Spinal cord (tissue), 10 donors: ENCODE measurements around the gene CPSF4L. TPM values are rescaled to one million over a fixed set of nuclear protein-coding genes. Genes with fewer than 3 reads are reported as not detected.

Source experiments
- DNase-seq, 6 donors: peaks; one replicate each; pipeline versions ENCODE4 v3.0.0 to v3.0.0-alpha.2; 2013 to 2015; ENCODE audit warnings: low spot score in 6 of 6, low read depth in 4 of 6
- H3K27ac ChIP-seq: one replicate; pipeline ENCODE4 v1.5.1; 2013; ENCODE audit warnings: low read depth, low read length, control low read depth
- H3K27me3 ChIP-seq: one replicate; pipeline ENCODE4 v1.6.1; 2013; ENCODE audit warnings: low read length; ENCODE audit not compliant: control insufficient read depth, insufficient read depth
- H3K36me3 ChIP-seq: one replicate; pipeline ENCODE4 v1.6.1; 2013; ENCODE audit warnings: low read length; ENCODE audit not compliant: control insufficient read depth, insufficient read depth
- H3K4me1 ChIP-seq: one replicate; pipeline ENCODE4 v1.6.1; 2013; ENCODE audit warnings: low read length; ENCODE audit not compliant: control insufficient read depth, insufficient read depth
- H3K4me3 ChIP-seq: one replicate; pipeline ENCODE4 v1.5.1; 2013; ENCODE audit warnings: low read depth, low read length, control low read depth
- H3K9me3 ChIP-seq: one replicate; pipeline ENCODE4 v1.6.1; 2013; ENCODE audit warnings: low read length; ENCODE audit not compliant: control insufficient read depth, insufficient read depth
- WGBS: methylation state at CpG from one replicate; pipeline ENCODE4 v1.1.5; 2013; ENCODE audit warnings: missing lambda C conversion rate; ENCODE audit not compliant: insufficient coverage; 5-methylcytosine and 5-hydroxymethylcytosine counted together
- polyA plus RNA-seq, 2 donors: library from polyadenylated mRNA; unstranded; fragments of 120-200 nt; gene quantifications; one replicate each; pipeline ENCODE4 v1.2.1, GENCODE V29; 2013; ENCODE audit not compliant: insufficient read length in 2 of 2
- total RNA-seq, 2 donors: library from RNA; depleted of rRNA in 1 of 2; stranded (reverse); fragments of 120-200 nt in 1 of 2; fragments of >200 nt in 1 of 2; gene quantifications; one replicate each; pipeline versions ENCODE4 v1.2.3 to v1.2.4, GENCODE V29; 2013 to 2014
- donor health status: healthy.

Gene CPSF4L
- total and polyA plus RNA-seq, 4 donors, result 0.29 TPM; not detected in 3

GRCh38 chr17:73227944-73228343 lies 33.7 kb downstream of the CPSF4L start:
- Histone ChIP-seq H3K9me3 (no peaks in the 10 kb centered on the region), H3K4me1 (peaks cover 11% of the 10 kb centered on the region), H3K4me3 (no peak overlapping the region), H3K27me3 (no peaks in the 10 kb centered on the region), H3K36me3 (no peaks in the 10 kb centered on the region), H3K27ac (no peak overlapping the region)
- DNase-seq, result no peak
- 55% methylated on average over 2 of the region's 6 CpGs for WGBS

- no peaks in the 10 kb centered on the region for H3K27me3 ChIP-seq
- peaks cover 11% of the 10 kb centered on the region for H3K4me1 ChIP-seq
- H3K4me3 ChIP-seq, result no peak overlapping the region
- DNase-seq, result no peak
- no CpG with 5 or more reads among the region's 3 CpGs for WGBS
- no peaks in the 10 kb centered on the region for H3K36me3 ChIP-seq
- no peaks in the 10 kb centered on the region for H3K9me3 ChIP-seq
- H3K27ac ChIP-seq, result no peak overlapping the region
Measured at GRCh38 chr17:73227379-73227778, 34.3 kb downstream of the CPSF4L start.

- peaks cover 3% of the 10 kb centered on the region for H3K36me3 ChIP-seq
- no peaks in the 10 kb centered on the region for H3K9me3 ChIP-seq
- H3K4me1 ChIP-seq, result peaks cover 10% of the 10 kb centered on the region
- no peak overlapping the region for H3K4me3 ChIP-seq
- no peak for DNase-seq
- H3K27ac ChIP-seq, result no peak overlapping the region
- no peaks in the 10 kb centered on the region for H3K27me3 ChIP-seq
- WGBS, result no CpG with 5 or more reads among the region's 3 CpGs
Measured at GRCh38 chr17:73226556-73227172, 35.0 kb downstream of the CPSF4L start.

- Histone ChIP-seq H3K4me1 (no peaks in the 10 kb centered on the region), H3K27me3 (no peaks in the 10 kb centered on the region), H3K27ac (no peak overlapping the region), H3K36me3 (peaks cover 8% of the 10 kb centered on the region), H3K9me3 (no peaks in the 10 kb centered on the region), H3K4me3 (no peak overlapping the region)
- 93% methylated on average over 4 of the region's 5 CpGs for WGBS
- DNase-seq, result no peak
Measured at GRCh38 chr17:73224663-73225305, 36.9 kb downstream of the CPSF4L start.

- DNase-seq, result no peak
- H3K27me3 ChIP-seq, result no peaks in the 10 kb centered on the region
- peaks cover 8% of the 10 kb centered on the region for H3K36me3 ChIP-seq
- no CpG with 5 or more reads among the region's 2 CpGs for WGBS
- no peak overlapping the region for H3K27ac ChIP-seq
- no peaks in the 10 kb centered on the region for H3K9me3 ChIP-seq
- no peak overlapping the region for H3K4me3 ChIP-seq
- H3K4me1 ChIP-seq, result no peaks in the 10 kb centered on the region
Measured at GRCh38 chr17:73224237-73224636, 37.4 kb downstream of the CPSF4L start.

- Histone ChIP-seq H3K27ac (no peak overlapping the region), H3K4me1 (no peaks in the 10 kb centered on the region), H3K4me3 (no peak overlapping the region), H3K36me3 (peaks cover 12% of the 10 kb centered on the region), H3K27me3 (no peaks in the 10 kb centered on the region), H3K9me3 (no peaks in the 10 kb centered on the region)
- no peak for DNase-seq
- WGBS, result no CpG with 5 or more reads among the region's 2 CpGs
Measured at GRCh38 chr17:73223626-73224230, 38.0 kb downstream of the CPSF4L start.

GRCh38 chr17:73215447-73215846 lies 46.2 kb downstream of the CPSF4L start:
- 94% methylated on average over 2 of the region's 2 CpGs for WGBS
- DNase-seq, result no peak
- no peak overlapping the region for H3K27ac ChIP-seq

GRCh38 chr17:73214851-73215250 lies 46.8 kb downstream of the CPSF4L start:
- WGBS, result 100% methylated on average over 1 of the region's 4 CpGs

More at GRCh38 chr17:73215447-73215846, 46.2 kb downstream of the CPSF4L start:
- H3K27me3 ChIP-seq, result no peaks in the 10 kb centered on the region
- H3K9me3 ChIP-seq, result no peaks in the 10 kb centered on the region
- H3K36me3 ChIP-seq, result peaks cover 12% of the 10 kb centered on the region
- no peaks in the 10 kb centered on the region for H3K4me1 ChIP-seq
- no peak overlapping the region for H3K4me3 ChIP-seq

GRCh38 chr17:73214008-73214407 lies 47.7 kb downstream of the CPSF4L start:
- DNase-seq, result no peak
- Histone ChIP-seq H3K4me3 (no peak overlapping the region), H3K27ac (no peak overlapping the region), H3K9me3 (no peaks in the 10 kb centered on the region), H3K4me1 (no peaks in the 10 kb centered on the region), H3K27me3 (no peaks in the 10 kb centered on the region), H3K36me3 (peaks cover 15% of the 10 kb centered on the region)

More at GRCh38 chr17:73214851-73215250, 46.8 kb downstream of the CPSF4L start:
- DNase-seq, result no peak
- Histone ChIP-seq H3K27ac (no peak overlapping the region), H3K4me1 (no peaks in the 10 kb centered on the region), H3K36me3 (peaks cover 11% of the 10 kb centered on the region), H3K9me3 (no peaks in the 10 kb centered on the region), H3K4me3 (no peak overlapping the region), H3K27me3 (no peaks in the 10 kb centered on the region)

- Histone ChIP-seq H3K9me3 (no peaks in the 10 kb centered on the region), H3K36me3 (peaks cover 23% of the 10 kb centered on the region), H3K27ac (no peak overlapping the region), H3K4me3 (no peak overlapping the region), H3K4me1 (no peaks in the 10 kb centered on the region), H3K27me3 (no peaks in the 10 kb centered on the region)
- 86% methylated on average over 8 of the region's 13 CpGs for WGBS
- DNase-seq, result no peak
Measured at GRCh38 chr17:73211745-73212144, 49.9 kb downstream of the CPSF4L start.
